RPMI8226 (cell line): Measurements from ENCODE around the gene ARPP19.

Source experiments
- DNase-seq: peaks from one replicate; pipeline ENCODE4 v3.0.0-alpha.2; 2015

ARPP19 gene

DNA sequence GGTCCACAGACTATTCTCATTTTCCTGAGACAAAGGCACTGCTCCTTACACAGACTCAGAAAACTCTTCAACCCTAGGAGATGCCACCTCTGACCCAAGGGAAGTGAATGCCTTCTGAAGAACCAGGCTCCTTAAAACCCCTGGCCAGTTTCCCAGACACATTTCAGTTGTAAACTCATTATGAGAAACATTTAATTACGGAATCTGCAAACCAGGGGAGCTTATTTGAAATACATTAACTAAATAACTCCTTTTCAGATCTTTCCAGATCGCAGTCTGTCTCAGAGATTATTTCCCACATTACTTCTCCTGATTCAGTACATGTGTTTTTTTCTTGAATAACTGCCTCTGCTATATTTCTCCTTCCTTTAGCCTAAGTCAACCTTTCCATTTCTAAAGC is 57.7 kb downstream of the ARPP19 start:
- DNase-seq, result peak; percentile 40

DNA sequence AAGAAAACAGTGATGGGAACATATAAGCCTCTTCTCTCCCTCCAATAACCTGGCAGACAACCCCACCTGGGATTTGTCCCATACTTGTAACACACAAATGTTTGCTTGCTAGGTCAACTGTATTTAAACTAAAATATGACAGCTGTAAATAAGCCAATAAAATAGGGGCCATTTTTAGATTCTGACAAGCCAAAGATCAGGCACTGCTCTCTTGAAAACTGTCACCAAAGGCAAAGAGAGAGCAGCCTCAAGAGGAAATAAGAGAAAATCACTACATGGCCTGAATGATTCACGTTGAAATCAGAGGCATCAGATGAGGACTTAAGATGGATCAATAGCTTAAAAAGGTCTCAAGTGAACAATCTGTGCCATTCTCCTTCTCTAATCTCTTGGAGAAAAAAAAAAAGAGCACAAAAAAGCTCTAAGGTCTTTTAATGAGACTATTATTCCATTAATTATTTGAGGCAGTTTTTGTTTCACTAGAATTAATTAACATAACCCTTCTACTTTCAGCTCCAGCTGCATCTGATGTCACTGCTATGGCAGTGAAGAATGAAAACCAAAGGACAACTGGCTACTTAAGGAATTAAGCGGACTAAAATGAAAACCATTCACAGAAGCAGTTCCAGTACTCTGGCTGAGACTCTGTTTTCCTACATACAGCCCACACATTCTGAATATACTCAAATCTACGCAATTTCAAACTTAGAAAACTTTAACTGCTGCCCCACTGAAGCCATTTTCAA is 59.2 kb downstream of the ARPP19 start:
- DNase-seq, result no peak

DNA sequence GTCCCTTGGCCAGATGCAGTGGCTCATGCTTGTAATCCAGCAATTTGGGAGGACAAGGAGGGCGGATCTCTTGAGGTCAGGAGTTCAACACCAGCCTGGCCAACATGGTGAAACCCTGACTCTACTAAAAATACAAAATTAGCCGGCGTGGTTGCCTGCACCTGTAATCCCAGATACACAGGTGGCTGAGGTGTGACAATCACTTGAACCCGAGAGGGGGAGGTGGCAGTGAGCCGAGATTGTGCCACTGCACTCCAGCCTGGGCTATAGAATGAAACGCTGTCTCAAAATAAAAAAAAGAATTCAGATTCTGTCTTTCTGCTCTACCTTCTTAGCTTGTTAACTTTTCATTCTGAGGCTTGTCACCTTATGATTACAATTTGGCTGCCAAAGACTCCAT is 62.3 kb downstream of the ARPP19 start:
- peak; percentile 98 for DNase-seq

DNA sequence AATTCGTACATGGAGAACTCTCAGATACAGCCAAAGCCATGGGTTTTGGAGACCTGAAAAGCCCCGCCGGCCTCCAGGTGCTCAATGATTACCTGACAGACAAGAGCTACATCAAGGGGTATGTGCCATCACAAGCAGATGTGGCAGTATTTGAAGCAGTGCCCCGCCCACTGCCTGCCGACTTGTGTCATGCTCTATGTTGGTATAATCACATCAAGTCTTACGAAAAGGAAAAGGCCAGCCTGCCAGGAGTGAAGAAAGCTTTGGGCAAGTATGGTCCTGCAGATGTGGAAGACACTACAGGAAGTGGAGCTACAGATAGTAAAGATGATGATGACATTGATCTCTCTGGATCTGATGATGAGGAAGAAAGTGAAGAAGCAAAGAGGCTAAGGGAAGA is 63.7 kb downstream of the ARPP19 start:
- DNase-seq, result peak; percentile 79

DNA sequence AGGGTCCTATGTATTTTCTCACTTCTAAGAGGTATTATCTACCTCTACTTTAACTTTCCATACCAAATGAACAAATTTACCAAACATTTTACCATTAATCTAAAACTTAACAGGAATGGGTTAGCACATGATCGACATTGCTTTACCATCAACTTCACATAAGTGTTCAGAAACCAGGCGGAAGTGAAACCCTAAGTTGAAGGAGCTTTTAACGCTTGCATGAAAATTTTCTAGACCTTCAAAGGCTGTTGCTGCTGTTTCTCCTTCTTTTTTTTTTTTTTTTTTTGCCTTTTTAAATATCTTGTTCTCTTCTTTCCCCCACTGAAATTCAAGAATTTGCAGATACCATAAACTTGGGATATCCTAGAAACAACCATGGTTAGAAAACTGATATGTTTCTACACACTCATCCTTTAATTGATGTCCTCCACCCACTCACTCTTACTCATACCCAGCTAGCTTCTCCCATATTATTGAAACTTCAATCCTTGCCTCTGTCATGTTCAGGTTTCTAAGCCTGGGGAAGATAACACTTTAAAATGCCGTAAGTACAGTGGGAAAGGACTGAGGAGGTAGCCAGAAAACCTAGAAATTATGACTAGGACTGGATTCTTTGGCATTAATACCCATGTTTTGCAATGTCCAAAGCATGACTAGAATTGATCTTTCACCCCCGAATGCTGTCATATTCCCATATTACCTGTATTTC is 64.9 kb downstream of the ARPP19 start:
- DNase-seq, result peak; percentile 91

DNA sequence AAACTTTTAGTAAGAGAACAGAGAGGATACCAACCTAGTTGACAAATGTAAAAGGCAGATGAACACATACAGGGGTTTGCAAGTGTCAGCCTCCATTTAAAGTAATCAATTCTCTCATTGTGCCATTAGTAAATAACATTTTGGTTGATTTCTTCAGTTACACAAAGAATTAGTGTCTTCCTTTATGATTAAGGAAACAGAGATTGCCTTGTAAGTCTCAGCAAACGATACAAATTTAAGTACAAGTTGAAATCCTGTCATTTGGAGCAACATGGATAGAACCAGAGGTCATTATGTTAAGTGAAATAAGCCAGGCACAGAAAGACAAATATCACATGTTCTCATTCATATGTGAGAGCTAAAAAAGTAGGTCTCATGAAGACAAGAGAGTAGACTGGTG is 66.2 kb downstream of the ARPP19 start:
- no peak for DNase-seq

DNA sequence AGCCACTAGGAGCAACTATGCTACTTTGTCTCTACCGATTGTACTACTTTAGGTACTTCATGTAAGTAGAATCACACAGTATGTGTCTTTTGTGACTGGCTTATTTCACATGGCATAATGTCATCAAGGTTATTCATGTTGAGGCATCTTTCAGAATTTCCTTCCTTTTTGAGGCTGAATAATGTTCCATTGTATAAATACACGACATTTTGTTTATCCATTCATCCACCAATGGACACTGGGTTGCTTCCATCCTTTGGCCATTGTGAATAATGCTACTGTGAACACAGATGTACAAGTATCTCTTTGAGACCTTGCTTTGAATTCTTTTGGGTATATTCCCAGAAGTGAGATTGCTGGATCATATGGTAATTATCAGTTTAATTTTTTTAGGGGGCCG is 69.3 kb downstream of the ARPP19 start:
- no peak for DNase-seq

DNA sequence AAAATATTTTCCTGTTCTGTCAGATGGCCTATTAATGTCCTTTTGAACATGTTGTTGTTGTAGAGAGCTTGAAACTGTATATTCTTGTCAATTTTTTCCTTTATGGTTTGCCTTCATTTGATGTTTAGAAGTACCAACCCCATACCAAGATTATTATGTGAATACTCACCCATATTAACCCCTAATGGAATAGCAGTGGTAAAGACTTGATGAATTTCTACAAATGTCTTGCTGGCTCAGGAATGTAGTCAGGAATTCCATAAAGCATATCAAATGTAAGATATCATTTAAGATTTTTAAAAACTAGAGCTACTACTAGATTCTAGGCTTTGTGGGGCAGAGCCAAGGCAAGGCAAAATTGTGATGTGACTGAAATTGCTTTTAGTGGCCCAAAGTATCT is 70.1 kb downstream of the ARPP19 start:
- DNase-seq, result no peak
